HEK293 (cell line): ENCODE data around the gene RABEP2.

Experiments used
- CTCF ChIA-PET: fragments of 350-600 bp; formaldehyde crosslinking; extraction: SDS; loops from one replicate; lab custom pipeline; 2021; ENCODE audit warnings: antibody characterized with exemption; lab: Yijun Ruan, JAX
- POLR2A ChIA-PET: fragments of 300-600 bp; formaldehyde crosslinking; extraction: SDS; loops from one replicate; lab custom pipeline; 2020; ENCODE audit warnings: antibody characterized with exemption, inconsistent platforms; lab: Yijun Ruan, JAX
- H3K27ac ChIP-seq: fragments of 200-500 bp; sonication (Bioruptor generic); 2 replicates; pipeline ENCODE4 v1.5.1; 2014; ENCODE audit warnings: low read depth, low read length, control low read depth, inconsistent platforms; ENCODE audit errors: extremely low read depth
- H3K36me3 ChIP-seq, 2 experiments: fragments of 200-500 bp in 1 of 2; sonication (Bioruptor generic) in 1 of 2; 1 replicate in 1 of 2; 2 replicates in 1 of 2; pipeline ENCODE4 v1.5.1; 2014 to 2017; ENCODE audit warnings: inconsistent platforms in 2 of 2, low read length in 2 of 2; ENCODE audit not compliant: control insufficient read depth in 2 of 2, insufficient read depth in 1 of 2
- H3K4me1 ChIP-seq: fragments of 200-500 bp; sonication (Bioruptor generic); 2 replicates; pipeline ENCODE4 v1.5.1; 2014; ENCODE audit warnings: mild to moderate bottlenecking, low read length, inconsistent platforms; ENCODE audit not compliant: control insufficient read depth, insufficient read depth
- H3K4me3 ChIP-seq: 2 replicates; pipeline ENCODE4 v1.5.1; 2011; ENCODE audit warnings: low read depth, mild to moderate bottlenecking, control low read depth, low read length, moderate library complexity
- H3K9me3 ChIP-seq: fragments of 200-500 bp; sonication (Bioruptor generic); 2 replicates; pipeline ENCODE4 v1.5.1; 2014; ENCODE audit warnings: low read depth, low read length, inconsistent platforms; ENCODE audit not compliant: control insufficient read depth, insufficient read depth
- HOXD13 ChIP-seq: sonication (generic); formaldehyde crosslinking; IDR thresholded peaks from 2 replicates; pipeline ENCODE4 v1.8.0; 2022; ENCODE audit warnings: missing genetic modification reagents, borderline replicate concordance
- KLF1 ChIP-seq: fragments of 450-650 bp; formaldehyde crosslinking; IDR thresholded peaks from 2 replicates; pipeline ENCODE4 v1.5.1; 2016; ENCODE audit warnings: missing biosample characterization, missing genetic modification characterization
- KLF7 ChIP-seq: fragments of 450-650 bp; formaldehyde crosslinking; IDR thresholded peaks from 2 replicates; pipeline ENCODE4 v1.5.1; 2016; ENCODE audit warnings: missing biosample characterization, missing genetic modification characterization, borderline replicate concordance
- KLF9 ChIP-seq: fragments of 450-650 bp; formaldehyde crosslinking; IDR thresholded peaks from 2 replicates; pipeline ENCODE4 v1.5.1; 2016; ENCODE audit warnings: missing biosample characterization, missing genetic modification characterization, low read depth
- PRDM4 ChIP-seq: fragments of 450-650 bp; formaldehyde crosslinking; IDR thresholded peaks from 2 replicates; pipeline ENCODE4 v1.5.1; 2017; ENCODE audit warnings: missing biosample characterization, missing genetic modification characterization
- ZBTB17 ChIP-seq: fragments of 450-650 bp; formaldehyde crosslinking; IDR thresholded peaks from 2 replicates; pipeline ENCODE4 v1.5.1; 2016; ENCODE audit warnings: missing biosample characterization, missing genetic modification characterization
- ZBTB21 ChIP-seq: fragments of 450-650 bp; formaldehyde crosslinking; IDR thresholded peaks from 2 replicates; pipeline ENCODE4 v1.5.1; 2017; ENCODE audit warnings: missing biosample characterization, missing genetic modification characterization
- ZIC2 ChIP-seq: fragments of 450-650 bp; formaldehyde crosslinking; IDR thresholded peaks from 2 replicates; pipeline ENCODE4 v1.5.1; 2016; ENCODE audit warnings: missing biosample characterization, missing genetic modification characterization
- ZNF10 ChIP-seq: fragments of 450-650 bp; formaldehyde crosslinking; IDR thresholded peaks from 2 replicates; pipeline ENCODE4 v1.5.1; 2017; ENCODE audit warnings: missing biosample characterization, missing genetic modification characterization
- ZNF157 ChIP-seq: fragments of 450-650 bp; formaldehyde crosslinking; IDR thresholded peaks from 2 replicates; pipeline ENCODE4 v1.5.1; 2016; ENCODE audit warnings: missing biosample characterization, missing genetic modification characterization
- ZNF202 ChIP-seq: fragments of 450-650 bp; formaldehyde crosslinking; IDR thresholded peaks from 2 replicates; pipeline ENCODE4 v1.5.1; 2016; ENCODE audit warnings: missing biosample characterization, missing genetic modification characterization, borderline replicate concordance
- ZNF274 ChIP-seq, 2 experiments: fragments of 200-500 bp in 1 of 2; fragments of 450-650 bp in 1 of 2; sonication (Bioruptor generic) in 1 of 2; formaldehyde crosslinking in 1 of 2; IDR thresholded peaks; 2 replicates each; pipeline versions ENCODE4 v1.5.1 to v1.6.1; 2014 to 2016; ENCODE audit warnings: borderline replicate concordance in 1 of 2, inconsistent platforms in 1 of 2, low read length in 1 of 2, missing biosample characterization in 1 of 2, missing genetic modification characterization in 1 of 2
- ZNF292 ChIP-seq: fragments of 450-650 bp; formaldehyde crosslinking; IDR thresholded peaks from 2 replicates; pipeline ENCODE4 v1.5.1; 2016; ENCODE audit warnings: low read depth, missing biosample characterization, missing genetic modification characterization, borderline replicate concordance
- ZNF391 ChIP-seq: fragments of 450-650 bp; formaldehyde crosslinking; IDR thresholded peaks from 2 replicates; pipeline ENCODE4 v1.5.1; 2016; ENCODE audit warnings: low read depth, missing biosample characterization, missing genetic modification characterization, borderline replicate concordance
- ZNF513 ChIP-seq: fragments of 450-650 bp; IDR thresholded peaks from 2 replicates; pipeline ENCODE4 v1.5.1; 2018; ENCODE audit warnings: missing biosample characterization, missing genetic modification characterization
- ZNF585B ChIP-seq: fragments of 450-650 bp; formaldehyde crosslinking; IDR thresholded peaks from 2 replicates; pipeline ENCODE4 v1.5.1; 2016; ENCODE audit warnings: missing biosample characterization, missing genetic modification characterization
- ZNF610 ChIP-seq: fragments of 450-650 bp; formaldehyde crosslinking; IDR thresholded peaks from 2 replicates; pipeline ENCODE4 v1.5.1; 2016; ENCODE audit warnings: missing biosample characterization, missing genetic modification characterization, borderline replicate concordance
- ZNF623 ChIP-seq: fragments of 450-650 bp; formaldehyde crosslinking; IDR thresholded peaks from 2 replicates; pipeline ENCODE4 v1.5.1; 2016; ENCODE audit warnings: missing biosample characterization, missing genetic modification characterization
- ZNF626 ChIP-seq: fragments of 450-650 bp; sonication (Bioruptor Pico); formaldehyde crosslinking; IDR thresholded peaks from 2 replicates; pipeline ENCODE4 v1.5.1; 2018; ENCODE audit warnings: missing biosample characterization, missing genetic modification characterization, inconsistent platforms
- ZNF639 ChIP-seq: fragments of 450-650 bp; formaldehyde crosslinking; IDR thresholded peaks from 2 replicates; pipeline ENCODE4 v1.5.1; 2016; ENCODE audit warnings: missing biosample characterization, missing genetic modification characterization
- ZNF843 ChIP-seq: fragments of 450-650 bp; formaldehyde crosslinking; IDR thresholded peaks from 2 replicates; pipeline ENCODE4 v1.5.1; 2016; ENCODE audit warnings: missing biosample characterization, missing genetic modification characterization
- ZSCAN16 ChIP-seq: fragments of 450-650 bp; formaldehyde crosslinking; IDR thresholded peaks from 2 replicates; pipeline ENCODE4 v1.5.1; 2016; ENCODE audit warnings: missing biosample characterization, missing genetic modification characterization

RABEP2 gene

GRCh38 chr16:28924399-28924761 is 658 bp downstream of the RABEP2 start:
- Histone ChIP-seq H3K4me1 (0 out of 2 replicates have a peak, but pooled peaks cover 4% of the 10 kb centered on the region), H3K4me3 (peak overlapping the region; percentile 91), H3K36me3 (peaks cover 0 to 3% of the 10 kb centered on the region in 2 experiments; a peak in 2 of 3 replicates), H3K27ac (no peak overlapping the region), H3K9me3 (no peaks in the 10 kb centered on the region)
- ChIA-PET CTCF (interaction anchor here (0.9 to 2.0 kb wide), 3 partner anchors 21 to 78 kb away, joined by 3 to 9 read pairs (median 3); partner anchors contain the start of gene TUFM), POLR2A (interaction anchor here (1.4 to 2.8 kb wide), 4 partner anchors 9 to 78 kb away, joined by 5 to 10 read pairs (median 7); partner anchors contain the start of genes SH2B1 and TUFM)
- peak; percentile 77 for TF ChIP-seq ZNF10 (tag by site-specific recombination)
- no peak for TF ChIP-seq KLF1 (tag by site-specific recombination)
- TF ChIP-seq ZNF639 (tag by site-specific recombination) = 0 out of 2 replicates have a peak, but pooled peaks have one; percentile 28
- TF ChIP-seq ZNF610 (tag by site-specific recombination) = no peak
- TF ChIP-seq, all 188 proteins: peak for 2

- Histone ChIP-seq H3K36me3 (peaks cover 0 to 5% of the 10 kb centered on the region in 2 experiments; a peak in 2 of 3 replicates), H3K4me3 (no peak overlapping the region), H3K27ac (no peak overlapping the region), H3K4me1 (0 out of 2 replicates have a peak, but pooled peaks cover 4% of the 10 kb centered on the region), H3K9me3 (no peaks in the 10 kb centered on the region)
- TF ChIP-seq ZBTB17 (tag by site-specific recombination) (peak; percentile 78), ZNF274 (IDR thresholded peaks at IDR 0.05; ENCODE audit: low read length) (no peak), ZNF274 (tag by site-specific recombination; IDR thresholded peaks at IDR 0.05; ENCODE audit: borderline replicate concordance) (no peak)
- CTCF ChIA-PET = interaction anchor here (0.7 to 2.0 kb wide), 4 partner anchors 21 to 326 kb away, joined by 3 to 9 read pairs (median 3); partner anchors contain the start of gene TUFM
- POLR2A ChIA-PET = interaction anchor here (2.4 to 2.8 kb wide), 2 partner anchors 9 to 11 kb away, joined by 7 to 10 read pairs; no protein-coding TSS in a partner anchor
Observed at GRCh38 chr16:28923652-28924398, 1.2 kb downstream of the RABEP2 start.

- Histone ChIP-seq H3K36me3 (peaks cover 0 to 5% of the 10 kb centered on the region in 2 experiments; a peak in 2 of 3 replicates), H3K4me1 (0 out of 2 replicates have a peak, but pooled peaks cover 4% of the 10 kb centered on the region), H3K9me3 (no peaks in the 10 kb centered on the region), H3K4me3 (no peak overlapping the region), H3K27ac (no peak overlapping the region)
- ChIA-PET POLR2A (interaction anchor here (1.1 kb wide), 2 partner anchors 27 to 43 kb away, joined by 3 read pairs; partner anchors contain the start of gene NFATC2IP), CTCF (interaction anchor here (0.6 to 2.0 kb wide), 5 partner anchors 22 to 646 kb away, joined by 3 to 9 read pairs (median 3); no protein-coding TSS in a partner anchor)
- TF ChIP-seq KLF9 (tag by site-specific recombination) (no peak), ZNF843 (tag by site-specific recombination) (no peak), ZNF202 (no peak), ZNF292 (tag by site-specific recombination) (no peak), HOXD13 (CRISPR knock-in tag) (no peak), ZBTB17 (tag by site-specific recombination) (no peak), ZIC2 (tag by site-specific recombination) (no peak), ZNF585B (tag by site-specific recombination) (no peak), PRDM4 (tag by site-specific recombination) (no peak), ZNF157 (no peak), ZNF391 (tag by site-specific recombination) (no peak), KLF7 (no peak), ZNF626 (tag by site-specific recombination) (no peak), ZBTB21 (tag by site-specific recombination) (no peak), ZSCAN16 (tag by site-specific recombination) (no peak), ZNF513 (no peak), ZNF623 (no peak)
Observed at GRCh38 chr16:28923231-28923587, 1.8 kb downstream of the RABEP2 start.
